Measurements from ENCODE around the gene NUP214. TPM values are rescaled to one million over a fixed set of nuclear protein-coding genes. Genes with fewer than 3 reads are reported as not detected.
"Not testable (repeated sequence)": the region's sequence is repeated elsewhere in the genome, so short reads cannot be mapped to it uniquely, and the experiment has no call there.

NUP214 gene
- total RNA-seq, 2 experiments from 2014 or later, result 43.8 to 51.3 TPM

DNA sequence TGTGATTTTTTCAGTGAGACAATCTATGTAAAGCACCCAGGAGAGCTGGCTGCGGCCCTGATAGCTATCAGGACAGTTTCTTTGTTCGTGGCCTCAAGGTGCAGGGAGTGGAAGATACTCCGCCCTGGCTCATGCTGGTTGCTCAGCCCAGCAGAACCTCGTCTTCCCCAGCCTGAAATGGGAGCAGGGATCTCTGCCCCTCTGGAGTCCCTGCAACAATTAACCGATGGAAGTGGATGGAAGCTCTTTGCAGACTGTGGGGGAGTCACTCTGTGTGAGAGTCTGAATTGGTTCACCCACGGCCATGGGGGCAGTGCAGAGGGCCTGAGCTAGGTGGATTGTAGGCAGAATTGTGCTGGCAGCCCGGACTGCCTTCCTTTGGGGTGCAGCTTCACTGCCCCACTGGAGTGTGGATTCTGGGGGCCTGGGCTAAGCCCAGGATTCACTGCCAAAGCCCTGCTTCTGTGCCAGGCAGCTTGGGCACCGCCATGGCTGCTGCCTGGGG, 26.2 kb upstream of the NUP214 start:
- Mint-ChIP-seq H3K27ac (peak overlapping the region; percentile 31), H3K4me3 (no peak overlapping the region)
- POLR2A ChIA-PET, result interaction anchor here (0.6 to 2.9 kb wide), 2 partner anchors 26 to 406 kb away, joined by 3 to 12 read pairs; partner anchors contain the start of genes EXOSC2 and NUP214

DNA sequence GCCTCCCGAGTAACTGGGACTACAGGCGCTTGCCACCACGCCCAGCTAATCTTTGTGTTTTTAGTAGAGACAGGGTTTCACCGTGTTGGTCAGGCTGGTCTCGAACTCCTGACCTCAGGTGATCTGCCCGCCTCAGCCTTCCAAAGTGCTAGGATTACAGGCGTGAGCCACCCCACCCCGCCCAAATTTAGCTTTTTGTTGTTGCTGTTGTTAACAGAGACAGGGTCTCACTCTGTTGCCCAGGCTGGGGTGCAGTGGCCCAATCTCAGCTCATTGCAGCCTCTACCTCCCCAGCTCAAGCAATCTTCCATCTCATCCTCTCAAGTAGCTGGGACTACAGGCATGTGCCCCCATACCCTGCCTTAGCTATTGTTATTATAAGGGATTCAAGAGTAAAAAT, 25.5 kb upstream of the NUP214 start:
- not testable (repeated sequence) for H3K36me3 Mint-ChIP-seq (ENCODE audit: low read depth); H3K27ac Mint-ChIP-seq; DNase-seq; H3K4me3 Mint-ChIP-seq; H3K9me3 Mint-ChIP-seq
- POLR2A ChIA-PET, result interaction anchor here (2.9 kb wide), 1 partner anchor 25 kb away, joined by 12 read pairs; the partner anchor contains the start of gene NUP214
- H3K27me3 Mint-ChIP-seq, result peaks cover 25% of the 10 kb centered on the region
- CTCF ChIA-PET, result interaction anchor here (0.6 to 1.3 kb wide), 3 partner anchors 46 to 105 kb away, joined by 3 to 5 read pairs (median 4); no protein-coding TSS in a partner anchor
- peaks cover 18% of the 10 kb centered on the region for H3K4me1 Mint-ChIP-seq

More for the DNA sequence above, 26.2 kb upstream of the NUP214 start:
- H3K9me3 Mint-ChIP-seq, result no peaks in the 10 kb centered on the region
- CTCF ChIA-PET, result interaction anchor here (0.6 to 1.3 kb wide), 4 partner anchors 45 to 105 kb away, joined by 3 to 5 read pairs (median 4); no protein-coding TSS in a partner anchor
- no peak for DNase-seq
- peaks cover 32% of the 10 kb centered on the region for H3K27me3 Mint-ChIP-seq
- peaks cover 2% of the 10 kb centered on the region for H3K36me3 Mint-ChIP-seq (ENCODE audit: low read depth)
- peaks cover 18% of the 10 kb centered on the region for H3K4me1 Mint-ChIP-seq

- no peak overlapping the region for H3K4me3 Mint-ChIP-seq
- ChIA-PET CTCF (interaction anchor here (1.2 to 1.5 kb wide), 3 partner anchors 47 to 236 kb away, joined by 3 to 5 read pairs (median 5); no protein-coding TSS in a partner anchor), POLR2A (interaction anchor here (2.7 kb wide), 1 partner anchor 25 kb away, joined by 8 read pairs; the partner anchor contains the start of gene NUP214)
- H3K27me3 Mint-ChIP-seq, result peaks cover 20% of the 10 kb centered on the region
- H3K36me3 Mint-ChIP-seq (ENCODE audit: low read depth), result peaks cover 2% of the 10 kb centered on the region
- no peak for DNase-seq
- H3K27ac Mint-ChIP-seq, result no peak overlapping the region
- peaks cover 18% of the 10 kb centered on the region for H3K4me1 Mint-ChIP-seq
- H3K9me3 Mint-ChIP-seq, result no peaks in the 10 kb centered on the region
These were observed 24.9 kb upstream of the NUP214 start for GRCh38 chr9:131100445-131100844.

- Mint-ChIP-seq H3K9me3 (no peaks in the 10 kb centered on the region), H3K27me3 (peaks cover 17% of the 10 kb centered on the region), H3K4me1 (peaks cover 15% of the 10 kb centered on the region), H3K27ac (no peak overlapping the region), H3K36me3 (ENCODE audit: low read depth) (no peaks in the 10 kb centered on the region), H3K4me3 (no peak overlapping the region)
- CTCF ChIA-PET, result interaction anchor here (1.5 to 1.7 kb wide), 2 partner anchors 55 to 235 kb away, joined by 3 to 5 read pairs; no protein-coding TSS in a partner anchor
- POLR2A ChIA-PET, result interaction anchor here (2.7 kb wide), 1 partner anchor 24 kb away, joined by 8 read pairs; the partner anchor contains the start of gene NUP214
- DNase-seq, result no peak
These were observed 24.0 kb upstream of the NUP214 start for GRCh38 chr9:131101207-131101964.

DNA sequence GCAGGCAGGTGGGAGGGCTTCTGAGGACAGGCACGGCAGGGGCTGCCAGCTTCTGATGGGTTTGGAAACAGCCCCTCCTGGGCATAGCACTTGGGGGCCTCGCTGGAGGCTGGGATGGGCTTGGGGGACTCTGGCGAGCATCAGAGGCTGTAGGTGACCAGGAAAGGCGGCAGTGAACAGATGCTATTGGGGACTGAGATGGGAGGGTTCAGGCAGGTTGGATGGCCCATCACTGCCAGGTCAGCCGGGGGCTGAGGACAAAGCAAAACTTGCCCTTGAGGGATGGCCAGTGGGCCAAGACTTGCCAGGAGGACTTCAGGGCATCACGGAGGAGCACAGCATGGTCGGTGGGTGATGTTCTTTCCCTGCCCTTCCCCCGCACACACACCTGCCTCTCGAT, 22.4 kb upstream of the NUP214 start:
- H3K4me1 Mint-ChIP-seq, result peaks cover 7% of the 10 kb centered on the region
- ChIA-PET POLR2A (interaction anchor here (2.5 kb wide), 1 partner anchor 22 kb away, joined by 9 read pairs; the partner anchor contains the start of gene NUP214), CTCF (interaction anchor here (0.9 to 1.7 kb wide), 3 partner anchors 56 to 652 kb away, joined by 3 to 4 read pairs (median 3); no protein-coding TSS in a partner anchor)
- DNase-seq, result no peak
- no peaks in the 10 kb centered on the region for H3K36me3 Mint-ChIP-seq (ENCODE audit: low read depth)
- no peaks in the 10 kb centered on the region for H3K9me3 Mint-ChIP-seq
- no peak overlapping the region for H3K4me3 Mint-ChIP-seq
- no peak overlapping the region for H3K27ac Mint-ChIP-seq
- peaks cover 6% of the 10 kb centered on the region for H3K27me3 Mint-ChIP-seq

DNA sequence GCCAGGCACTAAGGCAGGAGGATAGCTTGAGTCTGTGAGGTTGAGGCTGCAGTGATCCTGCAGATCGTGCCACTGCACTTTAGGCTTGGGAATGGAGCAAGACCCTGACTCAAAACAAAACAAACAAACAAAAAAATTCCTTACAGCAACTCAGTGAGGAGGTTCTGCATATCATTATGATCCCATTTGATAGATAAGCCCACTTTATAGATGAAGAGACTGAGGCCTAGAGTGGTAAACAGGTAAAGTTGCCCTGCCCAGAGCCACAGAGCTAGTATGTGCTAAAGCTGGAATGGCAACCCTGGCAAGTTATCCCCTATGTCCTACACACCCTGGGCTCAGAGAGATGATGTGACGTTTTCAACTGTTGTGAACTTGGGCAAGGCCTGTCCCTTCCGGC, 21.9 kb upstream of the NUP214 start:
- DNase-seq, result no peak
- POLR2A ChIA-PET, result interaction anchor here (2.5 kb wide), 1 partner anchor 22 kb away, joined by 9 read pairs; the partner anchor contains the start of gene NUP214
- Mint-ChIP-seq H3K4me1 (peaks cover 7% of the 10 kb centered on the region), H3K4me3 (no peak overlapping the region), H3K27me3 (peaks cover 4% of the 10 kb centered on the region), H3K9me3 (no peaks in the 10 kb centered on the region), H3K36me3 (ENCODE audit: low read depth) (no peaks in the 10 kb centered on the region), H3K27ac (no peak overlapping the region)
- CTCF ChIA-PET, result interaction anchor here (1.1 kb wide), 1 partner anchor 57 kb away, joined by 3 read pairs; no protein-coding TSS in a partner anchor

GRCh38 chr9:131104016-131104740, 21.2 kb upstream of the NUP214 start:
- H3K4me1 Mint-ChIP-seq, result peaks cover 4% of the 10 kb centered on the region
- no peak overlapping the region for H3K27ac Mint-ChIP-seq
- H3K9me3 Mint-ChIP-seq, result no peaks in the 10 kb centered on the region
- no peak overlapping the region for H3K4me3 Mint-ChIP-seq
- H3K36me3 Mint-ChIP-seq (ENCODE audit: low read depth), result no peaks in the 10 kb centered on the region
- DNase-seq, result no peak
- H3K27me3 Mint-ChIP-seq, result peaks cover 4% of the 10 kb centered on the region
- ChIA-PET CTCF (interaction anchor here (1.1 kb wide), 1 partner anchor 57 kb away, joined by 3 read pairs; no protein-coding TSS in a partner anchor), POLR2A (interaction anchor here (2.5 kb wide), 1 partner anchor 21 kb away, joined by 9 read pairs; the partner anchor contains the start of gene NUP214)

- ChIA-PET POLR2A (no interaction called here), CTCF (no interaction called here)
- Mint-ChIP-seq H3K4me3 (no peak overlapping the region), H3K9me3 (no peaks in the 10 kb centered on the region), H3K27me3 (peaks cover 4% of the 10 kb centered on the region), H3K27ac (no peak overlapping the region), H3K36me3 (ENCODE audit: low read depth) (no peaks in the 10 kb centered on the region), H3K4me1 (no peaks in the 10 kb centered on the region)
- DNase-seq, result no peak
These were observed 19.4 kb upstream of the NUP214 start for GRCh38 chr9:131105952-131106351.

GRCh38 chr9:131107760-131108159, 17.6 kb upstream of the NUP214 start:
- no peak for DNase-seq
- ChIA-PET POLR2A (no interaction called here), CTCF (no interaction called here)
- Mint-ChIP-seq H3K27ac (no peak overlapping the region), H3K36me3 (ENCODE audit: low read depth) (no peaks in the 10 kb centered on the region), H3K9me3 (no peaks in the 10 kb centered on the region), H3K27me3 (peaks cover 4% of the 10 kb centered on the region), H3K4me1 (no peaks in the 10 kb centered on the region), H3K4me3 (no peak overlapping the region)

GRCh38 chr9:131111186-131111853, 14.1 kb upstream of the NUP214 start:
- H3K4me1 Mint-ChIP-seq, result no peaks in the 10 kb centered on the region
- H3K9me3 Mint-ChIP-seq, result no peaks in the 10 kb centered on the region
- no peaks in the 10 kb centered on the region for H3K36me3 Mint-ChIP-seq (ENCODE audit: low read depth)
- H3K4me3 Mint-ChIP-seq, result no peak overlapping the region
- DNase-seq, result no peak
- CTCF ChIA-PET, result no interaction called here
- POLR2A ChIA-PET, result interaction anchor here (2.9 kb wide), 1 partner anchor 14 kb away, joined by 10 read pairs; the partner anchor contains the start of gene NUP214
- no peak overlapping the region for H3K27ac Mint-ChIP-seq
- peaks cover 2% of the 10 kb centered on the region for H3K27me3 Mint-ChIP-seq

- CTCF ChIA-PET, result no interaction called here
- POLR2A ChIA-PET, result interaction anchor here (1.3 kb wide), 1 partner anchor 13 kb away, joined by 5 read pairs; the partner anchor contains the start of gene NUP214
These were observed 13.5 kb upstream of the NUP214 start for GRCh38 chr9:131111854-131112311.

More at GRCh38 chr9:131111854-131112311, 13.5 kb upstream of the NUP214 start:
- H3K4me3 Mint-ChIP-seq, result no peak overlapping the region
- H3K9me3 Mint-ChIP-seq, result no peaks in the 10 kb centered on the region
- no peak overlapping the region for H3K27ac Mint-ChIP-seq
- DNase-seq, result no peak
- H3K36me3 Mint-ChIP-seq (ENCODE audit: low read depth), result no peaks in the 10 kb centered on the region
- no peaks in the 10 kb centered on the region for H3K4me1 Mint-ChIP-seq
- peaks cover 2% of the 10 kb centered on the region for H3K27me3 Mint-ChIP-seq

All from activated CD4-positive, alpha-beta memory T cell treated with anti-CD3 and anti-CD28 coated beads, Interleukin-2, amount 10 ng/mL, durations not matched to agents 7 days and 5 days (primary cell).